ENCODE results near the gene NME7.

DNA sequence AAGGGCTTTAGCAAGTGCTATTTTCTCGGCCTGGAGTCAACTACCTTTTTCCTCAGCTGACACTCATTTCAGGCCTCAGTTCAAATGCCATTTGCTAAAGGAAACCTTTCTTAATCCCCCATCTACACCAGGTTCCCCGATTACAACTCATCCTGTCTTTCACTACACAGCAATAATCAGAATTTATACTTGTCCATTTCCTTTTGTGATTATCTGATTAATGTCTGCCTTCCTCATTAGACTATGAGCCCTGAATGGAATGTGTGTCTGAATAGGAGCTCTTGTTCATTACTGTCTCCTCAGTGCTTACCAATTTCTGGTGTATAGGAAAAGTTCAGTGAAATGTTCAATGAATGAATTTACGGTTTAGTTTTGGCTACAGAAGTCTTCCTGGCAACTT, 224.3 kb downstream of the NME7 start:
- TF ChIP-seq, protein P1, sequence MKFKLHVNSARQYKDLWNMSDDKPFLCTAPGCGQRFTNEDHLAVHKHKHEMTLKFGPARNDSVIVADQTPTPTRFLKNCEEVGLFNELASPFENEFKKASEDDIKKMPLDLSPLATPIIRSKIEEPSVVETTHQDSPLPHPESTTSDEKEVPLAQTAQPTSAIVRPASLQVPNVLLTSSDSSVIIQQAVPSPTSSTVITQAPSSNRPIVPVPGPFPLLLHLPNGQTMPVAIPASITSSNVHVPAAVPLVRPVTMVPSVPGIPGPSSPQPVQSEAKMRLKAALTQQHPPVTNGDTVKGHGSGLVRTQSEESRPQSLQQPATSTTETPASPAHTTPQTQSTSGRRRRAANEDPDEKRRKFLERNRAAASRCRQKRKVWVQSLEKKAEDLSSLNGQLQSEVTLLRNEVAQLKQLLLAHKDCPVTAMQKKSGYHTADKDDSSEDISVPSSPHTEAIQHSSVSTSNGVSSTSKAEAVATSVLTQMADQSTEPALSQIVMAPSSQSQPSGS (tag by site-specific recombination; IDR thresholded peaks at IDR 0.05; ENCODE audit: low read depth), result no peak
- TF ChIP-seq, protein P2, sequence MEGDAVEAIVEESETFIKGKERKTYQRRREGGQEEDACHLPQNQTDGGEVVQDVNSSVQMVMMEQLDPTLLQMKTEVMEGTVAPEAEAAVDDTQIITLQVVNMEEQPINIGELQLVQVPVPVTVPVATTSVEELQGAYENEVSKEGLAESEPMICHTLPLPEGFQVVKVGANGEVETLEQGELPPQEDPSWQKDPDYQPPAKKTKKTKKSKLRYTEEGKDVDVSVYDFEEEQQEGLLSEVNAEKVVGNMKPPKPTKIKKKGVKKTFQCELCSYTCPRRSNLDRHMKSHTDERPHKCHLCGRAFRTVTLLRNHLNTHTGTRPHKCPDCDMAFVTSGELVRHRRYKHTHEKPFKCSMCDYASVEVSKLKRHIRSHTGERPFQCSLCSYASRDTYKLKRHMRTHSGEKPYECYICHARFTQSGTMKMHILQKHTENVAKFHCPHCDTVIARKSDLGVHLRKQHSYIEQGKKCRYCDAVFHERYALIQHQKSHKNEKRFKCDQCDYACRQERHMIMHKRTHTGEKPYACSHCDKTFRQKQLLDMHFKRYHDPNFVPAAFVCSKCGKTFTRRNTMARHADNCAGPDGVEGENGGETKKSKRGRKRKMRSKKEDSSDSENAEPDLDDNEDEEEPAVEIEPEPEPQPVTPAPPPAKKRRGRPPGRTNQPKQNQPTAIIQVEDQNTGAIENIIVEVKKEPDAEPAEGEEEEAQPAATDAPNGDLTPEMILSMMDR (tag by site-specific recombination; IDR thresholded peaks at IDR 0.05), result no peak
- TF ChIP-seq ZNF621 (tag by site-specific recombination; IDR thresholded peaks at IDR 0.05) (no peak), ZNF274 (IDR thresholded peaks at IDR 0.05; ENCODE audit: low read length) (no peak), ZNF274 (tag by site-specific recombination; IDR thresholded peaks at IDR 0.05; ENCODE audit: borderline replicate concordance) (no peak), ZNF639 (tag by site-specific recombination; IDR thresholded peaks at IDR 0.05) (no peak), ZNF530 (tag by site-specific recombination; IDR thresholded peaks at IDR 0.05; ENCODE audit: low read depth) (no peak)

Measured in HEK293 (cell line).